ENCODE measurements around the gene MEIS3. TPM values are rescaled to one million over a fixed set of nuclear protein-coding genes. Genes with fewer than 3 reads are reported as not detected.

MEIS3 gene
- total RNA-seq, 1 experiment from 2014 or later: 1.9 TPM

DNA sequence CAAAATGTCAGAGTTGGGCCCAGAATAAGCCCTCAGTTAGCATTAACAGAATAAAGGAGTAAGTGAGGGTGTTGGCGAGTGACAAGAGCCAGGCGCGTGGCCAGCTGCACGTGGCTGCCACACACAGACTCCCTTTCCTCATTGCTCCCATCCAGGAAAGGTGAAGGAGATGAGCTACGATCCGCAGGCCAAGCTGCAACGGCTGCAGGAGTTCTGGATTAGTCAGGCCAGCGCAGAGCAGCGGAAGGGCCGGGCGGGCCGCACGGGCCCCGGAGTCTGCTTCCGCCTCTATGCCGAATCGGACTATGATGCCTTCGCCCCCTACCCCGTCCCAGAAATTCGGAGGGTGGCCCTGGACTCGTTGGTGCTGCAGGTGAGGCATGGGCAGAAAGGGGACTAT, 57.0 kb downstream of the MEIS3 start:
- H3K4me3 ChIP-seq: no peak overlapping the region
- no peaks in the 10 kb centered on the region for H3K9me3 ChIP-seq (ENCODE audit: insufficient read depth, low read depth)
- peaks cover 34% of the 10 kb centered on the region for H4K20me1 ChIP-seq (ENCODE audit: insufficient read depth)
- peaks cover 22% of the 10 kb centered on the region for H3K4me1 ChIP-seq (replicated peaks; ENCODE audit: insufficient read depth)
- no peaks in the 10 kb centered on the region for H3K9me2 ChIP-seq (ENCODE audit: insufficient read depth)
- peaks cover 34% of the 10 kb centered on the region for H3F3A ChIP-seq (ENCODE audit: insufficient read depth, low read depth)
- no peak overlapping the region for H2AFZ ChIP-seq
- peaks cover 6% of the 10 kb centered on the region for H3K79me2 ChIP-seq (ENCODE audit: low read depth)
- CTCF ChIA-PET: interaction anchor here (0.6 to 1.6 kb wide), 3 partner anchors 13 to 343 kb away, joined by 3 to 8 read pairs (median 3); partner anchors contain the start of gene DHX34
- intact Hi-C loops (cut with micrococcal nuclease; ENCODE audit: unreplicated experiment): no loop called here
- TF ChIP-seq, protein P1, sequence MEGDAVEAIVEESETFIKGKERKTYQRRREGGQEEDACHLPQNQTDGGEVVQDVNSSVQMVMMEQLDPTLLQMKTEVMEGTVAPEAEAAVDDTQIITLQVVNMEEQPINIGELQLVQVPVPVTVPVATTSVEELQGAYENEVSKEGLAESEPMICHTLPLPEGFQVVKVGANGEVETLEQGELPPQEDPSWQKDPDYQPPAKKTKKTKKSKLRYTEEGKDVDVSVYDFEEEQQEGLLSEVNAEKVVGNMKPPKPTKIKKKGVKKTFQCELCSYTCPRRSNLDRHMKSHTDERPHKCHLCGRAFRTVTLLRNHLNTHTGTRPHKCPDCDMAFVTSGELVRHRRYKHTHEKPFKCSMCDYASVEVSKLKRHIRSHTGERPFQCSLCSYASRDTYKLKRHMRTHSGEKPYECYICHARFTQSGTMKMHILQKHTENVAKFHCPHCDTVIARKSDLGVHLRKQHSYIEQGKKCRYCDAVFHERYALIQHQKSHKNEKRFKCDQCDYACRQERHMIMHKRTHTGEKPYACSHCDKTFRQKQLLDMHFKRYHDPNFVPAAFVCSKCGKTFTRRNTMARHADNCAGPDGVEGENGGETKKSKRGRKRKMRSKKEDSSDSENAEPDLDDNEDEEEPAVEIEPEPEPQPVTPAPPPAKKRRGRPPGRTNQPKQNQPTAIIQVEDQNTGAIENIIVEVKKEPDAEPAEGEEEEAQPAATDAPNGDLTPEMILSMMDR (conservative IDR thresholded peaks at IDR 0.05): no peak
- TF ChIP-seq EZH2 (IDR thresholded peaks at IDR 0.05; ENCODE audit: low read depth): no peak
- POLR2A ChIA-PET (ENCODE audit: unreplicated experiment): no interaction called here
- H3K27ac ChIP-seq: no peak overlapping the region
- no peak overlapping the region for H3K4me2 ChIP-seq
- BruUV-seq (replicated peaks): no TSS peak
- DNase-seq: no peak
- H3K36me3 ChIP-seq (ENCODE audit: low read depth): peaks cover 59% of the 10 kb centered on the region
- no peaks in the 10 kb centered on the region for H3K27me3 ChIP-seq (ENCODE audit: insufficient read depth, low read depth)

DNA sequence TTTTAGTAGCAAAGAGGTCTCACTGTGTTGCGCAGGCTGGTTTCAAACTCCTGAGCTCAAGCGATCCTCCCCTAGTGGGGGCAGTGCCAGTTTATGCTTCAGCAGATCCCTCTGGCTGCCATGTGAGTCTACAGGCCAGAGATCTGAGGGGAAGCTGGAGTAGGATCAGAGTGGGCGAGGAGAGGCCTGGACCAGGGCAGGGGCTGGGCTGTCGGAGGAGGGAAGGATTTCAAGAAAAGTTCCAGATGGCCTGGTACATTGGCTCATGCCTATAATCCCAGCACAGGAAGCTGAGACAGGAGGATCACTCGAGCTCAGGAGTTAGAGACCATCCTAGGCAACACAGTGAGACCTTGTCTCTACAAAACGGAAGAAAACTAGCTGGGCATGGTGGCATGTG, 60.4 kb downstream of the MEIS3 start:
- Histone ChIP-seq H3F3A (ENCODE audit: insufficient read depth, low read depth) (peaks cover 42% of the 10 kb centered on the region), H3K4me3 (no peak overlapping the region), H3K79me2 (ENCODE audit: low read depth) (peaks cover 23% of the 10 kb centered on the region; the same call in 1 of the 2 replicates), H3K36me3 (ENCODE audit: low read depth) (peaks cover 60% of the 10 kb centered on the region), H2AFZ (no peak overlapping the region), H3K9me2 (ENCODE audit: insufficient read depth) (no peaks in the 10 kb centered on the region), H3K9me3 (ENCODE audit: insufficient read depth, low read depth) (no peaks in the 10 kb centered on the region), H3K4me1 (replicated peaks; ENCODE audit: insufficient read depth) (peaks cover 12% of the 10 kb centered on the region), H3K27me3 (ENCODE audit: insufficient read depth, low read depth) (no peaks in the 10 kb centered on the region), H3K27ac (no peak overlapping the region), H4K20me1 (ENCODE audit: insufficient read depth) (peaks cover 52% of the 10 kb centered on the region), H3K4me2 (no peak overlapping the region)
- BruUV-seq (replicated peaks): no TSS peak
- TF ChIP-seq EZH2 (IDR thresholded peaks at IDR 0.05; ENCODE audit: low read depth): no peak
- TF ChIP-seq, protein P1 (conservative IDR thresholded peaks at IDR 0.05): no peak
- intact Hi-C loops (cut with micrococcal nuclease; ENCODE audit: unreplicated experiment): no loop called here
- ChIA-PET POLR2A (ENCODE audit: unreplicated experiment) (no interaction called here), CTCF (interaction anchor here (0.5 kb wide), 1 partner anchor 360 kb away, joined by 13 read pairs; no protein-coding TSS in a partner anchor)
- DNase-seq: no peak

DNA sequence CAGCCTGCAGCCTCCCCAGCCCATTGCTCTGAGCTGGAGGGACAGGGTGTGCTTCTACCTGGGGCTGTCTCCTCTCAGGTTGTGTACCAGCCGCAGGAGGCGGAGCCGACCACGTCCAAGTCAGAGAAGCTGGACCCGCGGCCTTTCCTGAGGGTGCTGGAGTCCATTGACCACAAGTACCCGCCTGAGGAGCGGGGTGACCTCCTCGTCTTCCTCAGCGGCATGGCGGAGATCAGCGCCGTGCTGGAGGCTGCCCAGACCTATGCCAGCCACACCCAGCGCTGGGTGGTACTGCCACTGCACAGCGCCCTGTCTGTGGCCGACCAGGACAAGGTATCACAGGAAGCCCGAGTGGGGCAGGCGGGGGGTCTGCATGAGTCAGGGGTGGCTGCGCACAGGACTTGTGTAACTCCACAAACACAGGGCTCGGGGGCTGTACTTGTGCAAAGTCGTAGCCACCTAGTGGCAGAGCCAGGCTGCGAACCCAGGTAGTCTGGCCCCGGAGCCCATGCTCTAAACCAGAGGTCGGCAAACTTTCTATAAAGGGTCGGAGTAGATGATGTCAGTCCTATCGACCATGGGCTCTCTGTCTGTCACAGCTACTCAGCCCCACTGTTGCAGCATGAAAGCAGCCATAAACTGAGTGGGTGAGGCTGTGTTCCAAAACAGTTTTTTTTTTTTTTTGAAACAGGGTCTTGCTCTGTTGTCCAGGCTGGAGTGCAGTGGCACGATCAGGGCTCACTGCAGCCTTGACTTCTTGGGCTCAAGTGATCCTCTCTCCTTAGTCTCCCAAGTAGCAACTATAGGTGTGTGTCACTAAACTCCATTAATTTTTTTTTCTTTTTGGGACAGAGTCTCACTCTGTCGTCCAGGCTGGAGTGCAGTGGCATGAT, 61.3 kb downstream of the MEIS3 start:
- DNase-seq: no peak
- H3F3A ChIP-seq (ENCODE audit: insufficient read depth, low read depth): peaks cover 33% of the 10 kb centered on the region
- peaks cover 59% of the 10 kb centered on the region for H4K20me1 ChIP-seq (ENCODE audit: insufficient read depth)
- H3K4me2 ChIP-seq: no peak overlapping the region
- intact Hi-C loops (cut with micrococcal nuclease; ENCODE audit: unreplicated experiment): no loop called here
- no peaks in the 10 kb centered on the region for H3K9me3 ChIP-seq (ENCODE audit: insufficient read depth, low read depth)
- no peaks in the 10 kb centered on the region for H3K27me3 ChIP-seq (ENCODE audit: insufficient read depth, low read depth)
- H2AFZ ChIP-seq: no peak overlapping the region
- peaks cover 65% of the 10 kb centered on the region for H3K36me3 ChIP-seq (ENCODE audit: low read depth)
- BruUV-seq (replicated peaks): no TSS peak
- POLR2A ChIA-PET (ENCODE audit: unreplicated experiment): interaction anchor here (0.6 kb wide), 1 partner anchor 48 kb away, joined by 7 read pairs; the partner anchor contains the start of gene C5AR1
- H3K4me3 ChIP-seq: no peak overlapping the region
- no peaks in the 10 kb centered on the region for H3K9me2 ChIP-seq (ENCODE audit: insufficient read depth)
- peaks cover 32% of the 10 kb centered on the region; the same call in 1 of the 2 replicates for H3K79me2 ChIP-seq (ENCODE audit: low read depth)
- CTCF ChIA-PET: interaction anchor here (0.6 kb wide), 1 partner anchor 208 kb away, joined by 3 read pairs; no protein-coding TSS in a partner anchor
- H3K27ac ChIP-seq: no peak overlapping the region
- TF ChIP-seq, protein P1 (conservative IDR thresholded peaks at IDR 0.05): peak; percentile 46; the same call in 1 of the 2 replicates
- TF ChIP-seq EZH2 (IDR thresholded peaks at IDR 0.05; ENCODE audit: low read depth): no peak
- peaks cover 2% of the 10 kb centered on the region for H3K4me1 ChIP-seq (replicated peaks; ENCODE audit: insufficient read depth)

Measured in PC-9 (cell line).